ENCODE data around the gene NCKAP5. TPM values are rescaled to one million over a fixed set of nuclear protein-coding genes. Genes with fewer than 3 reads are reported as not detected.

NCKAP5 gene
- total and polyA plus RNA-seq, 2 donors (not counting 1 experiment from before 2014, with no cell fraction given): not detected

DNA sequence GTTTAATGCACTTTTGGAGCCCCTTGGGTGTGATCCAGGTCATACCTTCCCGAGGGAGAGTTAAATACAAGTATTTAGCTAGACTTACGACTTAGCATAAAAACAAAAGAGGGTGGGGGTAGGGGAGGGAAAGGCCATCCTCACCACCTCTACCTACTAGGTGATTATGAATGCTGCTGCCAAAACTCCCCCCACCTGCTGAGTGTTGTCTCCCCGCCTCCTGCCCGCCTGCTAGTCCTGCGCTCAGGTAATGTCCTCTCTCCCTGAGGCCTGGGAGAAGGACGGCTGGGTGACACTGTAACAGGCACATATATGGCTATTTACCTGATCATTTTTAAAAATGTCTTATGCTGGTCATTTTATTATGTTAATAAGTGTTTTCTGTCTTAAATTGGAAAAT is 3.0 kb upstream of the NCKAP5 start:
- Histone ChIP-seq H4K20me1 (ENCODE audit: control insufficient read depth, insufficient read depth, low read length, poor library complexity, severe bottlenecking) (no peaks in the 10 kb centered on the region), H3K9ac (ENCODE audit: low read length) (no peak overlapping the region), H3K4me3 (ENCODE audit: control extremely low read depth in 1 of 5, extremely low read depth in 1 of 5, insufficient read depth in 1 of 5, low read depth in 2 of 5, low read length in 4 of 5) (no peak overlapping the region), H3K36me3 (replicated peaks in 1 of 2; ENCODE audit: control extremely low read depth in 1 of 2, control insufficient read depth in 1 of 2, extremely low read depth in 1 of 2, insufficient read depth in 2 of 2, low read length in 1 of 2) (no peaks in the 10 kb centered on the region), H3K4me2 (replicated peaks; ENCODE audit: low read depth, low read length, poor library complexity, severe bottlenecking) (no peak overlapping the region), H3K27ac (ENCODE audit: low read length in 2 of 2) (no peak overlapping the region), H3K27me3 (replicated peaks in 1 of 4; ENCODE audit: control extremely low read depth in 1 of 4, control insufficient read depth in 3 of 4, insufficient read depth in 4 of 4, low read length in 3 of 4) (peaks cover 0 to 8% (median 3%) of the 10 kb centered on the region in 4 experiments), H2AFZ (ENCODE audit: insufficient read depth, low read depth, low read length, poor library complexity, severe bottlenecking) (no peak overlapping the region), H3K9me3 (ENCODE audit: control extremely low read depth in 1 of 3, control insufficient read depth in 2 of 3, insufficient read depth in 1 of 3, low read length in 2 of 3) (no peaks in the 10 kb centered on the region), H3K4me1 (ENCODE audit: control insufficient read depth in 2 of 2, insufficient read depth in 2 of 2, low read length in 2 of 2) (no peaks in the 10 kb centered on the region), H3K79me2 (ENCODE audit: control insufficient read depth, insufficient read depth, low read length) (no peaks in the 10 kb centered on the region)
- ATAC-seq (ENCODE audit: low read depth): no peak
- intact Hi-C loops (cut with micrococcal nuclease): no loop called here
- CTCF ChIA-PET: no interaction called here
- H3K9me3 Mint-ChIP-seq (ENCODE audit: insufficient read depth): no peaks in the 10 kb centered on the region
- H3K4me1 Mint-ChIP-seq: no peaks in the 10 kb centered on the region
- no peak for DNase-seq
- no peak overlapping the region for H3K4me3 Mint-ChIP-seq
- H3K27me3 Mint-ChIP-seq: peaks cover 34% of the 10 kb centered on the region
- TF ChIP-seq EZH2 (IDR thresholded peaks at IDR 0.05; ENCODE audit: borderline replicate concordance, insufficient read depth, low read depth, low read length, poor library complexity, severe bottlenecking): no peak
- TF ChIP-seq, protein P1, sequence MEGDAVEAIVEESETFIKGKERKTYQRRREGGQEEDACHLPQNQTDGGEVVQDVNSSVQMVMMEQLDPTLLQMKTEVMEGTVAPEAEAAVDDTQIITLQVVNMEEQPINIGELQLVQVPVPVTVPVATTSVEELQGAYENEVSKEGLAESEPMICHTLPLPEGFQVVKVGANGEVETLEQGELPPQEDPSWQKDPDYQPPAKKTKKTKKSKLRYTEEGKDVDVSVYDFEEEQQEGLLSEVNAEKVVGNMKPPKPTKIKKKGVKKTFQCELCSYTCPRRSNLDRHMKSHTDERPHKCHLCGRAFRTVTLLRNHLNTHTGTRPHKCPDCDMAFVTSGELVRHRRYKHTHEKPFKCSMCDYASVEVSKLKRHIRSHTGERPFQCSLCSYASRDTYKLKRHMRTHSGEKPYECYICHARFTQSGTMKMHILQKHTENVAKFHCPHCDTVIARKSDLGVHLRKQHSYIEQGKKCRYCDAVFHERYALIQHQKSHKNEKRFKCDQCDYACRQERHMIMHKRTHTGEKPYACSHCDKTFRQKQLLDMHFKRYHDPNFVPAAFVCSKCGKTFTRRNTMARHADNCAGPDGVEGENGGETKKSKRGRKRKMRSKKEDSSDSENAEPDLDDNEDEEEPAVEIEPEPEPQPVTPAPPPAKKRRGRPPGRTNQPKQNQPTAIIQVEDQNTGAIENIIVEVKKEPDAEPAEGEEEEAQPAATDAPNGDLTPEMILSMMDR (IDR thresholded peaks at IDR 0.05): no peak
- no peak overlapping the region for H3K27ac Mint-ChIP-seq
- POLR2A ChIA-PET: no interaction called here
- no CpG with 5 or more reads among the region's 6 CpGs for WGBS (ENCODE audit: insufficient coverage)

DNA sequence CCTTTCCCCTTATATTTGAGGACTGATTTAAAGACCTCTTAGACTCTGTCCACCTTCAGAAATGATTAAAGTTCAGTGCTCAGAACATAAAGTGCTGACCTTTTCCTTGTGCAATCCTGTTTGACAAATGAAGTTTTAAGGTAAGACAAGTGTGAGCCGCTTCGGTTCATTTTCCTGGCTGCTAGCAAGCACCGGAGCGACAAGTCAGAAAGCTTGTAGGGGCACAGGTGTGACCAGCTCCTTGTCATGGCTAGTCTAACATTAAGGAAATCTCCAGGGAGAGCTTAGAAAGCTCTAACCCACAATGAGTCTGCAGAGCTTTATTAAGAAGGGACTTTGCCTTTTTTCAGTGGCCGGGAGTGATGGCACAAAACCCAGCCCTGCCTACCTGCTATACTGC is 2.3 kb upstream of the NCKAP5 start:
- TF ChIP-seq, protein P1 (IDR thresholded peaks at IDR 0.05): no peak
- no peak for TF ChIP-seq EZH2 (IDR thresholded peaks at IDR 0.05; ENCODE audit: borderline replicate concordance, insufficient read depth, low read depth, low read length, poor library complexity, severe bottlenecking)
- Histone ChIP-seq H3K79me2 (ENCODE audit: control insufficient read depth, insufficient read depth, low read length) (no peaks in the 10 kb centered on the region), H3K9me3 (ENCODE audit: control extremely low read depth in 1 of 3, control insufficient read depth in 2 of 3, insufficient read depth in 1 of 3, low read length in 2 of 3) (no peaks in the 10 kb centered on the region), H3K36me3 (replicated peaks in 1 of 2; ENCODE audit: control extremely low read depth in 1 of 2, control insufficient read depth in 1 of 2, extremely low read depth in 1 of 2, insufficient read depth in 2 of 2, low read length in 1 of 2) (no peaks in the 10 kb centered on the region), H3K27me3 (replicated peaks in 1 of 4; ENCODE audit: control extremely low read depth in 1 of 4, control insufficient read depth in 3 of 4, insufficient read depth in 4 of 4, low read length in 3 of 4) (peaks cover 0 to 8% (median 3%) of the 10 kb centered on the region in 4 experiments), H4K20me1 (ENCODE audit: control insufficient read depth, insufficient read depth, low read length, poor library complexity, severe bottlenecking) (no peaks in the 10 kb centered on the region), H3K4me1 (ENCODE audit: control insufficient read depth in 2 of 2, insufficient read depth in 2 of 2, low read length in 2 of 2) (no peaks in the 10 kb centered on the region), H3K4me3 (ENCODE audit: control extremely low read depth in 1 of 5, extremely low read depth in 1 of 5, insufficient read depth in 1 of 5, low read depth in 2 of 5, low read length in 4 of 5) (no peak overlapping the region), H3K4me2 (replicated peaks; ENCODE audit: low read depth, low read length, poor library complexity, severe bottlenecking) (no peak overlapping the region), H3K27ac (ENCODE audit: low read length in 2 of 2) (no peak overlapping the region), H2AFZ (ENCODE audit: insufficient read depth, low read depth, low read length, poor library complexity, severe bottlenecking) (no peak overlapping the region), H3K9ac (ENCODE audit: low read length) (no peak overlapping the region)
- Mint-ChIP-seq H3K27me3 (peaks cover 39% of the 10 kb centered on the region), H3K4me1 (no peaks in the 10 kb centered on the region), H3K9me3 (ENCODE audit: insufficient read depth) (no peaks in the 10 kb centered on the region), H3K27ac (no peak overlapping the region), H3K4me3 (no peak overlapping the region)
- intact Hi-C loops (cut with micrococcal nuclease): no loop called here
- DNase-seq (no peak), ATAC-seq (ENCODE audit: low read depth) (no peak)
- POLR2A ChIA-PET: no interaction called here
- CTCF ChIA-PET: no interaction called here
- WGBS (ENCODE audit: insufficient coverage): 98% methylated on average over 4 of the region's 5 CpGs
